GM12873 (cell line): ENCODE results near the gene PRKCB.

Experiments
- TF ChIP-seq, protein P1 (sequence below): IDR thresholded peaks from 2 replicates; pipeline ENCODE4 v1.5.1; 2012; ENCODE audit warnings: low read depth, mild to moderate bottlenecking, moderate library complexity, low read length, control low read depth; ENCODE audit not compliant: insufficient read depth; ENCODE audit errors: missing control alignments

PRKCB gene

GRCh38 chr16:24174957-24175356 is 339.2 kb downstream of the PRKCB start:
- TF ChIP-seq, protein P1, sequence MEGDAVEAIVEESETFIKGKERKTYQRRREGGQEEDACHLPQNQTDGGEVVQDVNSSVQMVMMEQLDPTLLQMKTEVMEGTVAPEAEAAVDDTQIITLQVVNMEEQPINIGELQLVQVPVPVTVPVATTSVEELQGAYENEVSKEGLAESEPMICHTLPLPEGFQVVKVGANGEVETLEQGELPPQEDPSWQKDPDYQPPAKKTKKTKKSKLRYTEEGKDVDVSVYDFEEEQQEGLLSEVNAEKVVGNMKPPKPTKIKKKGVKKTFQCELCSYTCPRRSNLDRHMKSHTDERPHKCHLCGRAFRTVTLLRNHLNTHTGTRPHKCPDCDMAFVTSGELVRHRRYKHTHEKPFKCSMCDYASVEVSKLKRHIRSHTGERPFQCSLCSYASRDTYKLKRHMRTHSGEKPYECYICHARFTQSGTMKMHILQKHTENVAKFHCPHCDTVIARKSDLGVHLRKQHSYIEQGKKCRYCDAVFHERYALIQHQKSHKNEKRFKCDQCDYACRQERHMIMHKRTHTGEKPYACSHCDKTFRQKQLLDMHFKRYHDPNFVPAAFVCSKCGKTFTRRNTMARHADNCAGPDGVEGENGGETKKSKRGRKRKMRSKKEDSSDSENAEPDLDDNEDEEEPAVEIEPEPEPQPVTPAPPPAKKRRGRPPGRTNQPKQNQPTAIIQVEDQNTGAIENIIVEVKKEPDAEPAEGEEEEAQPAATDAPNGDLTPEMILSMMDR: no peak

DNA sequence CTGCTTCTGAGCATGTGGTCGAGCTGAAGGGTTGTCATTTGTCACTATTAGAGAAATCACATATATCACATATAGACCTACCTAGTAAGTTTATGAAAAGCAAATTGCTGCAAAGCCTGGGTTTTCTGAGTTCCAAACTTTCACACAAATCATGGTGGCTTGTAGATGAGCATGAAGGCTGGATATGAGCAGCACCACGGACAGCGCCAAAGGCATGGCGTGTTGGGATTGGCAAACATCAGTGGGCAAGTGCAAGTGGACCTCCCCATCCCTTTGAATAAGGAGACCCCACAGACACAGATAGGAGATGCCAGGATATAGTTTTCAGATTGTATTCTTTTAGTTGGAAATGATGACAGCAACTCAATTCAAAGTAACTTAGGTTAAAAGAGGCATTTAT is 342.7 kb downstream of the PRKCB start:
- TF ChIP-seq, protein P1: no peak

- TF ChIP-seq, protein P1: no peak
Observed at GRCh38 chr16:24180451-24180850, 344.7 kb downstream of the PRKCB start.

- TF ChIP-seq, protein P1: no peak
Observed at GRCh38 chr16:24188021-24188542, 352.3 kb downstream of the PRKCB start.

DNA sequence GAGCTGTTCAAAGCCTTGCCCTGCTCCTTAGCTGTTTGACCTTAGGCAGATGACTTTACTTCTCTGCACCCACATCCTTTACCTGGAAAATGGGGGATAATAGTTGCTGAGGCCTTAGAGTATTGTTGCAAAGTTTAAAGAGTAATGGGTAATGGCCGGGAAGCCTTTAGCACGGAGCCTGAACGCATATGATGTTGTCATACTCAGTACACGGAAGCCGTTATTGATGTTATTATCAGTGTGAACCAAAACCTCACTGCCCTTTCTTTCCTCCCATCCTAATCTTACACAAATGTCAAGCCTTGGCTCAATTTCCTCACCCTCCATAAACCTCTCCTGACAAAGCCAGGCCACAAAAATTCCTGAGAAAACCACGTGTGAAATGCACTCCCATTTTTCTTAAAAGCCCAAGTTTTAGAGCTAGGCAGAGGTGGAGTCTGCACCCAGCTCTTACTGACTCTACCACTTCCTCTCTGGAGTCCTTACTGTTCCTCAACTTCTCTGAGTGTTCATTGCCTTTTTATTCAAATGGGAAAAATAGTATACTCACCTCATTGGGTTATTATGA is 353.1 kb downstream of the PRKCB start:
- TF ChIP-seq, protein P1: no peak

DNA sequence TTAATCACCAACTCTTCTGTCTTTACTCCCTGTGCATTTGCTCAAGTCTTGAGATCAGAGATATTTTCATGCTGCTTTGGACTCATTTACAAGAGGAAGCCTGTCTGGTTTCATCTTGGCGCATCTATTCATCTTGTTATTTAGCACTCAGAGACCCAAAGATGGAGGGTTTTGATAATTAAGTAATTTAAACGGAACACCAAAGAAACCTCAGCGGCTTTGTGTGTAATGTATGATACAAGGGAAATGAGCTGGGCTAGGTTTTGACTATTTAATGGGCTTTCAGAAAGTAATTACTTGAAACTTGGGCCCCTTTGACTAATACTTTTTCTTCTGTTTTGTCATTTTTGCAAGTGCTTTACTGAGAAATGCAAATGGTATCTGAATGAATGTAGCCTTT is 354.2 kb downstream of the PRKCB start:
- TF ChIP-seq, protein P1: no peak

DNA sequence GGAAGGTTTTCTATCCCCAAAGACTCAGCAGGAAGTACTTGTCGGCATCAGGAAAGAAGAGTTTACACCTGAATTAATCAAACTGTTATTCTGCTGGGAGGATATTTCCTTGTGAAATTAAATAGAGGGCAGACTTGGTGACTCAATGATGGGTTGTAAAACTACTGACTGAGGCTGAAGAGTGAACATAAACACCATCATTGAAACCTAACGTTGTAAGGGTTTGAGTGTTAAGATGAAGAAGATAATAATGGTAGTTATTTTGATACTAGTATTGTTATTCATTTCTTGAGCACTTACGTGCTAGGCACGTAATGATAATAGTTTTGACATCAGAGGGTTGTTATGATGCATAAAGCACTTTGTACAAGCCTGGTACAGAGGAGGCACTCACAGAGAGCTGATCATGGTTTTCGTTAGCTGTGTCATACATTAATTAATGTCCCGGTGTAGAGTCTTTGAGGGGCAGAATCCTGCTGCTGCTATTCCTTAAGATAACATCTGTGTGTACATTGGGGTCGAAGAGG is 356.2 kb downstream of the PRKCB start:
- TF ChIP-seq, protein P1: no peak

- TF ChIP-seq, protein P1: no peak
Observed at GRCh38 chr16:24195221-24195620, 359.4 kb downstream of the PRKCB start.
